Measurements from ENCODE around the gene MTNR1B. TPM values are rescaled to one million over a fixed set of nuclear protein-coding genes. Genes with fewer than 3 reads are reported as not detected.

MTNR1B gene
- total and polyA plus RNA-seq, 4 donors: not detected

DNA sequence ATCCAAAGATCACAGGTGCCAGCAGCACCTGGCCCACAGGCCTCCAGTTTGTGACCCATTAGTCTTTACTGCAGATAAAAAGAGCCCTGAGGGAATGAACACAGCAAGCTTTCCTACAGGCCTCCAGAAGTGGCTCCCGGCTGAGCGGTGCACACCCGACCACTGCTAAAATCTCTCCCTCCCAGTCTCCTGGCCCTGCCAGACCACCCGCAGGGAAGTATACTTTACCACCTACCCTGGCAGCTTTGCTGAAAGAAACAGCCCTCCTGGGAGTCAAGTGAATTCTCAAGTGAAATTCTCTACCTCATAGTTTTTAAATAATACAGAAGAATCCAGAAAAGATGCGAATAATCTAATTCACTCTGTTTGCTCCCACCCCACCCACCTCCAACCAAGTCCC, 15.4 kb upstream of the MTNR1B start:
- ATAC-seq (ENCODE audit: insufficient read depth, low FRiP score) (no peak), DNase-seq (no peak)
- Histone ChIP-seq H3K36me3 (ENCODE audit: control insufficient read depth in 4 of 4, insufficient read depth in 4 of 4, low read length in 4 of 4) (no peaks in the 10 kb centered on the region), H3K27ac (ENCODE audit: low read depth in 1 of 2, low read length in 1 of 2) (no peak overlapping the region), H3K9ac (ENCODE audit: insufficient read depth in 1 of 2, low read length in 2 of 2) (no peak overlapping the region), H3K27me3 (ENCODE audit: control insufficient read depth in 3 of 3, insufficient read depth in 3 of 3, low read length in 2 of 3) (peaks cover 0 to 3% (median 0%) of the 10 kb centered on the region in 3 donors), H3K4me3 (no peak overlapping the region), H3K4me1 (ENCODE audit: control insufficient read depth in 5 of 5, insufficient read depth in 5 of 5, low read length in 5 of 5) (no peaks in the 10 kb centered on the region), H3K9me3 (ENCODE audit: control insufficient read depth in 4 of 4, insufficient read depth in 3 of 4, low read length in 3 of 4) (peaks cover 0 to 2% (median 0%) of the 10 kb centered on the region in 4 donors)
- 85 to 94% methylated on average over 5 of the region's 5 CpGs for WGBS, 2 donors
- TF ChIP-seq, protein P1, sequence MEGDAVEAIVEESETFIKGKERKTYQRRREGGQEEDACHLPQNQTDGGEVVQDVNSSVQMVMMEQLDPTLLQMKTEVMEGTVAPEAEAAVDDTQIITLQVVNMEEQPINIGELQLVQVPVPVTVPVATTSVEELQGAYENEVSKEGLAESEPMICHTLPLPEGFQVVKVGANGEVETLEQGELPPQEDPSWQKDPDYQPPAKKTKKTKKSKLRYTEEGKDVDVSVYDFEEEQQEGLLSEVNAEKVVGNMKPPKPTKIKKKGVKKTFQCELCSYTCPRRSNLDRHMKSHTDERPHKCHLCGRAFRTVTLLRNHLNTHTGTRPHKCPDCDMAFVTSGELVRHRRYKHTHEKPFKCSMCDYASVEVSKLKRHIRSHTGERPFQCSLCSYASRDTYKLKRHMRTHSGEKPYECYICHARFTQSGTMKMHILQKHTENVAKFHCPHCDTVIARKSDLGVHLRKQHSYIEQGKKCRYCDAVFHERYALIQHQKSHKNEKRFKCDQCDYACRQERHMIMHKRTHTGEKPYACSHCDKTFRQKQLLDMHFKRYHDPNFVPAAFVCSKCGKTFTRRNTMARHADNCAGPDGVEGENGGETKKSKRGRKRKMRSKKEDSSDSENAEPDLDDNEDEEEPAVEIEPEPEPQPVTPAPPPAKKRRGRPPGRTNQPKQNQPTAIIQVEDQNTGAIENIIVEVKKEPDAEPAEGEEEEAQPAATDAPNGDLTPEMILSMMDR (IDR thresholded peaks at IDR 0.05; ENCODE audit: control extremely low read depth, extremely low read depth): no peak

DNA sequence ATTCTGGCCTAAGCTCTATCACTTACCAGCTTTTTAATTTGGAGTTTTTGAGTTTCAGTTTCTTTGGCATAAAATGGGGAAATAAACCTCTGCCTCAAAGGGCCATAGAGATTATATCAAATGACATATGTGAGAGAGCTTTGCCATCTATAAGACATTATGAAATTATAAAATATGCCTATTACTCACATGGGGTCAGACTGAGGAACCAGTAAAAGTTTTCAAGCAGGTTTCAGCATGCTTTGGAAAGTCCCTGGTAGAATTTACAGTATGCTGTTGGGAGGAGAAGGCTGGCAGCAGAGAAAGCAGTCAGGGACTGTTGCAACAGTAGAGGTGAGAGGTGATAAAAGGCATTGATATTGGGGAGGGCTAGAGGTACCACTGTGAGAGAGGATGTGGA, 13.6 kb upstream of the MTNR1B start:
- ATAC-seq (ENCODE audit: insufficient read depth, low FRiP score) (no peak), DNase-seq (no peak)
- Histone ChIP-seq H3K27ac (ENCODE audit: low read depth in 1 of 2, low read length in 1 of 2) (no peak overlapping the region), H3K4me3 (no peak overlapping the region), H3K9me3 (ENCODE audit: control insufficient read depth in 4 of 4, insufficient read depth in 3 of 4, low read length in 3 of 4) (no peaks in the 10 kb centered on the region), H3K9ac (ENCODE audit: insufficient read depth in 1 of 2, low read length in 2 of 2) (no peak overlapping the region), H3K36me3 (ENCODE audit: control insufficient read depth in 4 of 4, insufficient read depth in 4 of 4, low read length in 4 of 4) (no peaks in the 10 kb centered on the region), H3K4me1 (ENCODE audit: control insufficient read depth in 5 of 5, insufficient read depth in 5 of 5, low read length in 5 of 5) (no peaks in the 10 kb centered on the region), H3K27me3 (ENCODE audit: control insufficient read depth in 3 of 3, insufficient read depth in 3 of 3, low read length in 2 of 3) (peaks cover 0 to 3% (median 0%) of the 10 kb centered on the region in 3 donors)
- TF ChIP-seq, protein P1 (IDR thresholded peaks at IDR 0.05; ENCODE audit: control extremely low read depth, extremely low read depth): no peak

DNA sequence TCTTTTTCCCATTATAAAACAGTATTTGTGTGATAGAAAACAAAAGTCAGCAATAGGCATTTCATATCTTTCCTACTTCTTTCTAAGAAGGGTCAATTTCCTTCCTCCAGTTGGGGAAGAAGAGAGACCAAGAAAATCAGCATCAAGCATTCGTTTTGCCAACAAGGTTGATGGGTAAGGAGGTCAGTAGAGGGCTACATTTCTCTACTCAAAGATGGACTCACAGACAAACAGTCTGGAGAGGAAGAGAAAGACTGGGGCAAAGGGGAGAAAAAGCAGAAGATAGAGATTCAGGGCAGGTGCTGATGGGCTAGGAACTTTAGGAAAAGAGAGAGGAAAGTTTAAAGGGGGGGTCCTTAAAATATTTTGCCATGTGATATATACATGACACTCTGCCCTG, 8.6 kb upstream of the MTNR1B start:
- Histone ChIP-seq H3K9me3 (ENCODE audit: control insufficient read depth in 4 of 4, insufficient read depth in 3 of 4, low read length in 3 of 4) (no peaks in the 10 kb centered on the region), H3K4me3 (no peak overlapping the region), H3K27me3 (ENCODE audit: control insufficient read depth in 3 of 3, insufficient read depth in 3 of 3, low read length in 2 of 3) (no peaks in the 10 kb centered on the region), H3K27ac (ENCODE audit: low read depth in 1 of 2, low read length in 1 of 2) (no peak overlapping the region), H3K4me1 (ENCODE audit: control insufficient read depth in 5 of 5, insufficient read depth in 5 of 5, low read length in 5 of 5) (no peaks in the 10 kb centered on the region), H3K9ac (ENCODE audit: insufficient read depth in 1 of 2, low read length in 2 of 2) (no peak overlapping the region), H3K36me3 (ENCODE audit: control insufficient read depth in 4 of 4, insufficient read depth in 4 of 4, low read length in 4 of 4) (no peaks in the 10 kb centered on the region)
- DNase-seq (no peak), ATAC-seq (ENCODE audit: insufficient read depth, low FRiP score) (no peak)
- TF ChIP-seq, protein P1 (IDR thresholded peaks at IDR 0.05; ENCODE audit: control extremely low read depth, extremely low read depth): no peak
- 41 to 47% methylated on average over 1 of the region's 1 CpG for WGBS, 2 donors

DNA sequence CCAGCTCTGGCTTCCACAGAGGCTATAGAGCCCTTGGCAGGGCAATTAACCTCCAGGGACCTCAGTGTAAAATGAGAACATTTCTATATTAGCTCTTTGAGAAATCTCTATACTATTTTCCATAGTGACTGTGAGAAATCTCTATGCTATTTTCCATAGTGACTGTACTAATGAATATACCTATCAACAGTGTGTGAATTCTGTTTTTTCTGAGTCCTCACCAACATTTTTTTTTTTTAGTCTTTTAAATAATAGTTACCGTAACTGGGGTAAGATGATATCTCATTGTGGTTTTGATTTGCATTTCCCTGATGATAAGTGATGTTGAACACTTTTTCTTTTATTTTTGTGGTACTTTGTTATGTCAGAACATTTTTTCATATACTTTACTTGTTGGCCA, 7.0 kb upstream of the MTNR1B start:
- ATAC-seq (ENCODE audit: insufficient read depth, low FRiP score) (no peak), DNase-seq (no peak)
- WGBS, 2 donors: 61 to 63% methylated on average over 1 of the region's 1 CpG
- Histone ChIP-seq H3K4me3 (no peak overlapping the region), H3K27ac (ENCODE audit: low read depth in 1 of 2, low read length in 1 of 2) (no peak overlapping the region), H3K9me3 (ENCODE audit: control insufficient read depth in 4 of 4, insufficient read depth in 3 of 4, low read length in 3 of 4) (no peaks in the 10 kb centered on the region), H3K4me1 (ENCODE audit: control insufficient read depth in 5 of 5, insufficient read depth in 5 of 5, low read length in 5 of 5) (no peaks in the 10 kb centered on the region), H3K27me3 (ENCODE audit: control insufficient read depth in 3 of 3, insufficient read depth in 3 of 3, low read length in 2 of 3) (peaks cover 0 to 4% (median 3%) of the 10 kb centered on the region in 3 donors), H3K36me3 (ENCODE audit: control insufficient read depth in 4 of 4, insufficient read depth in 4 of 4, low read length in 4 of 4) (no peaks in the 10 kb centered on the region), H3K9ac (ENCODE audit: insufficient read depth in 1 of 2, low read length in 2 of 2) (no peak overlapping the region)
- TF ChIP-seq, protein P1 (IDR thresholded peaks at IDR 0.05; ENCODE audit: control extremely low read depth, extremely low read depth): no peak

All from lung (tissue), 12 donors.